A673 (cell line): Measurements from ENCODE around the gene DAPK1. TPM values are rescaled to one million over a fixed set of nuclear protein-coding genes. Genes with fewer than 3 reads are reported as not detected.

Experiments used
- BruUV-seq: library from RNA; stranded (reverse); fragments of 400-500 nt; replicated peaks from 2 replicates; lab custom pipeline; 2021; lab: Mats Ljungman, UMichigan
- CTCF ChIA-PET: fragments of 300-600 bp; sonication (Branson Sonifier 250); formaldehyde crosslinking; loops from one replicate; lab custom pipeline; 2022; ENCODE audit warnings: antibody characterized with exemption; lab: Charles Lee
- POLR2A ChIA-PET: fragments of 300-600 bp; sonication (Branson Sonifier 250); formaldehyde crosslinking; loops from one replicate; lab custom pipeline; 2022; ENCODE audit warnings: antibody characterized with exemption; ENCODE audit not compliant: low non-redundant PET; lab: Charles Lee
- DNase-seq: peaks from one replicate; pipeline ENCODE4 v3.0.0-alpha.2; 2015; ENCODE audit warnings: low spot score
- H3K27ac ChIP-seq: fragments of 200-600 bp; sonication (generic); 2 replicates; pipeline ENCODE4 v1.5.1; 2016; ENCODE audit warnings: mixed run types, low read depth, mild to moderate bottlenecking, mixed read lengths, antibody characterized with exemption, low read length; ENCODE audit not compliant: poor library complexity, severe bottlenecking
- H3K27me3 ChIP-seq: fragments of 200-600 bp; sonication (generic); replicated peaks from 2 replicates; pipeline ENCODE4 v1.6.1; 2017; ENCODE audit warnings: mixed run types, low read depth, mild to moderate bottlenecking, mixed read lengths, antibody characterized with exemption, low read length; ENCODE audit not compliant: insufficient read depth, poor library complexity
- H3K36me3 ChIP-seq: fragments of 200-600 bp; sonication (generic); 2 replicates; pipeline ENCODE4 v1.6.1; 2016; ENCODE audit warnings: mixed run types, mild to moderate bottlenecking, mixed read lengths, antibody characterized with exemption, low read length; ENCODE audit not compliant: insufficient read depth, poor library complexity, severe bottlenecking
- H3K4me1 ChIP-seq: fragments of 200-600 bp; sonication (generic); 2 replicates; pipeline ENCODE4 v1.6.1; 2017; ENCODE audit warnings: mixed run types, mild to moderate bottlenecking, mixed read lengths, antibody characterized with exemption, low read length; ENCODE audit not compliant: insufficient read depth, poor library complexity, severe bottlenecking
- H3K4me3 ChIP-seq: fragments of 200-600 bp; sonication (generic); 2 replicates; pipeline ENCODE4 v1.5.1; 2016; ENCODE audit warnings: low read depth, mixed run types, mild to moderate bottlenecking, mixed read lengths, low read length; ENCODE audit not compliant: poor library complexity, severe bottlenecking
- H3K9me3 ChIP-seq: fragments of 200-600 bp; sonication (generic); 2 replicates; pipeline ENCODE4 v1.6.1; 2016; ENCODE audit warnings: mixed run types, low read depth, mild to moderate bottlenecking, mixed read lengths, antibody characterized with exemption, low read length; ENCODE audit not compliant: poor library complexity, severe bottlenecking
- EZH2 ChIP-seq: fragments of 200-600 bp; sonication (generic); IDR thresholded peaks from 2 replicates; pipeline ENCODE4 v1.6.1; 2017; ENCODE audit warnings: borderline replicate concordance, low read depth, mild to moderate bottlenecking, mixed read lengths, antibody characterized with exemption, low read length; ENCODE audit not compliant: poor library complexity, severe bottlenecking
- intact Hi-C: fragments of 100-400 bp; cut with micrococcal nuclease; formaldehyde crosslinking; loops from one replicate; pipeline ENCODE4 v1.10.0; 2022; ENCODE audit not compliant: unreplicated experiment
- total RNA-seq: library from RNA; stranded (reverse); gene quantifications from 2 replicates; pipeline ENCODE4 v1.2.3, GENCODE V29; 2021
- TF ChIP-seq, protein P1 (sequence below): fragments of 300-800, 200-600 bp; sonication (generic); conservative IDR thresholded peaks from 2 replicates; pipeline ENCODE4 v1.5.1; 2017; ENCODE audit warnings: low read depth, mild to moderate bottlenecking, antibody characterized with exemption, low read length, moderate library complexity, mixed read lengths

The DAPK1 gene
- total RNA-seq, 1 experiment from 2014 or later: 380 TPM

DNA sequence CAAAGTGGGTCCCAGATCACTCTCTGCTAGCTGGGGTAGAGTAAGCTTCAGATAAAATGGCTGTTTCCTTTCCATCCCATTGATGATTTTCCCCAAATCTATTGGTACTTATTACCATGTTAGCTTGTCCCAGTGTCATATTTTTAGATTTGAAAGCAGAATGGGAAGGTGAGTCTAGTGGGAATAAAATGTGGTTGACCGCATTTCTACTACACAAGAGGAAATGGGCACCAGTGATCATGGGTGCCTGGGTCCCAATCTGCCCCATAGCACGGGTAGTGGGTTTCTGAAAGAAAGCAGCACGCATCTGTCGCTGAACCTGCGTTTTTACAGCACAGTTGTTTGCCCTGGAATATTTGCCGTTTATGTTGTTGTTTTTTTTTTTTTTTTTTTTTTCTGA lies 20.1 kb downstream of the DAPK1 start:
- BruUV-seq: no TSS peak
- CTCF ChIA-PET: no interaction called here

DNA sequence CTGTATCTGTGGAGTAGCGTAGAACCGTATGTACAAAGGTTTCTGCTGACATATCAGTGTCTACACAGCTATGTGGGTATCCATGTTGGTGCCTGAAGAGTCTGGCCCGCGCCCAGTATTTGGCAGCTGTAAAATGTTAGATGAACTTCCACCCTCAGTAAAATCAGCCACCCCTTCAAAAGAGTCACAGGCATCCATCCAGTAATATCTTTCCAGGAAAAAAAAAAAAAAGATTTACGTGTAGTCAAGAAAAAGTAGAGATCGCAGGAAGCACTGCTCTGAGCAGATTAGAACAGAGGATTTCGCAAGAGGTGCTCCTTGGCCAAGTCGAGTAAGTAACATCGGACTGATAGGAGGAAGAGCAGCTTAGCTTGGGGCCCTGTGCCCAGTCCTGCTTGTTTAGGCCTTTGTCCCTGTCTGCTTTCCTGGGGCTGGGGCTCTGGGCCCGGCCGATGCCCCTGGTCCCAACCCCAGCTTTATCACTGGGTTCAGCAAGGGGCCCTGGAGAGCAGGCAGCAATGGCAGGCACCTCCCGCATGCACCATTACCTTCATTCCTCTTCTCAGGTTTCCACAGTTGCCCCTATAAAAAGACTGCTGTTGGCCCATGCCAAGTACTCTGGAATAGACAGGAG lies 21.2 kb downstream of the DAPK1 start:
- TF ChIP-seq, protein P1, sequence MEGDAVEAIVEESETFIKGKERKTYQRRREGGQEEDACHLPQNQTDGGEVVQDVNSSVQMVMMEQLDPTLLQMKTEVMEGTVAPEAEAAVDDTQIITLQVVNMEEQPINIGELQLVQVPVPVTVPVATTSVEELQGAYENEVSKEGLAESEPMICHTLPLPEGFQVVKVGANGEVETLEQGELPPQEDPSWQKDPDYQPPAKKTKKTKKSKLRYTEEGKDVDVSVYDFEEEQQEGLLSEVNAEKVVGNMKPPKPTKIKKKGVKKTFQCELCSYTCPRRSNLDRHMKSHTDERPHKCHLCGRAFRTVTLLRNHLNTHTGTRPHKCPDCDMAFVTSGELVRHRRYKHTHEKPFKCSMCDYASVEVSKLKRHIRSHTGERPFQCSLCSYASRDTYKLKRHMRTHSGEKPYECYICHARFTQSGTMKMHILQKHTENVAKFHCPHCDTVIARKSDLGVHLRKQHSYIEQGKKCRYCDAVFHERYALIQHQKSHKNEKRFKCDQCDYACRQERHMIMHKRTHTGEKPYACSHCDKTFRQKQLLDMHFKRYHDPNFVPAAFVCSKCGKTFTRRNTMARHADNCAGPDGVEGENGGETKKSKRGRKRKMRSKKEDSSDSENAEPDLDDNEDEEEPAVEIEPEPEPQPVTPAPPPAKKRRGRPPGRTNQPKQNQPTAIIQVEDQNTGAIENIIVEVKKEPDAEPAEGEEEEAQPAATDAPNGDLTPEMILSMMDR: no peak
- TF ChIP-seq EZH2: no peak
- intact Hi-C loops: no loop called here
- Histone ChIP-seq H3K27me3 (no peaks in the 10 kb centered on the region), H3K4me3 (no peak overlapping the region), H3K4me1 (peaks cover 82% of the 10 kb centered on the region), H3K36me3 (peaks cover 58% of the 10 kb centered on the region), H3K9me3 (no peaks in the 10 kb centered on the region), H3K27ac (peak overlapping the region; percentile 72)
- POLR2A ChIA-PET: no interaction called here
- CTCF ChIA-PET: interaction anchor here (1.2 kb wide), 1 partner anchor 11 kb away, joined by 4 read pairs; no protein-coding TSS in a partner anchor
- no TSS peak for BruUV-seq
- peak; percentile 89 for DNase-seq

More for the DNA sequence above, 20.1 kb downstream of the DAPK1 start:
- Histone ChIP-seq H3K4me3 (no peak overlapping the region), H3K4me1 (peaks cover 88% of the 10 kb centered on the region), H3K27ac (peak overlapping the region; percentile 89), H3K9me3 (no peaks in the 10 kb centered on the region), H3K27me3 (no peaks in the 10 kb centered on the region), H3K36me3 (peaks cover 59% of the 10 kb centered on the region)
- DNase-seq: no peak
- TF ChIP-seq, protein P1: no peak
- TF ChIP-seq EZH2: no peak
- POLR2A ChIA-PET: no interaction called here
- intact Hi-C loops: no loop called here

DNA sequence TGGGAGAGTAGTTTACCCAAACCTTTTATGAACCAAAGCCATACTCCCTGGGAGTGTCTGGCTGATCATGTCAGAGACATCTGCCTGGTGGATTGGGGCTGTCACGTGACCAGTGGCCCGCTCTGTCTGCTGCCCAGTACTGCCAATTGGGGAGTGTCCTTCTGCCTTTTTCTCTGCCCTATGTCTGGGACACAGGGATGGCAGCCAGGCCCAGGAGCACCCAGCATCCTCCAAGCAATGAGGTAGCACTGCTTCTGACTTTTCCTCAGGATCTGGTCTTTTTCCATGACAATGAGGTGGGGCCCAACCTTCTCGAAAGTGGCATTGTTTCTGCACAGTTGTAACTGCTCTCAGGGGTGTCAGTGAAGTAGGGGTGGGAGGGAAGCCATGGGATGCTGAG lies 21.8 kb downstream of the DAPK1 start:
- intact Hi-C loops: no loop called here

More for the DNA sequence above, 21.8 kb downstream of the DAPK1 start:
- Histone ChIP-seq H3K27ac (peak overlapping the region; percentile 72), H3K27me3 (no peaks in the 10 kb centered on the region), H3K4me1 (peaks cover 75% of the 10 kb centered on the region), H3K4me3 (no peak overlapping the region), H3K36me3 (peaks cover 59% of the 10 kb centered on the region), H3K9me3 (no peaks in the 10 kb centered on the region)
- DNase-seq: no peak
- ChIA-PET POLR2A (no interaction called here), CTCF (interaction anchor here (1.2 kb wide), 1 partner anchor 10 kb away, joined by 4 read pairs; no protein-coding TSS in a partner anchor)
- TF ChIP-seq, protein P1: no peak
- no peak for TF ChIP-seq EZH2
- BruUV-seq: no TSS peak
